T-helper 1 cell (primary cell): ENCODE data around the gene GTPBP3.

ENCODE experiments used
- DNase-seq, 5 donors: peaks; one replicate each; pipeline ENCODE4 v3.0.0-alpha.2; 2012 to 2020

Gene GTPBP3

GRCh38 chr19:17327654-17328516 is 9.5 kb upstream of the GTPBP3 start:
- peak; percentile 43 to 61 (median 56) for DNase-seq

GRCh38 chr19:17328517-17329365 is 8.6 kb upstream of the GTPBP3 start:
- DNase-seq, result peak in 2 of 5 donors; percentile 40 to 47

GRCh38 chr19:17329366-17330261 is 7.7 kb upstream of the GTPBP3 start:
- DNase-seq, result no peak

GRCh38 chr19:17330262-17331044 is 6.9 kb upstream of the GTPBP3 start:
- no peak for DNase-seq

- DNase-seq, result no peak
Observed at GRCh38 chr19:17331045-17331558, 6.3 kb upstream of the GTPBP3 start.

GRCh38 chr19:17332360-17332676 is 5.0 kb upstream of the GTPBP3 start:
- DNase-seq, result no peak

GRCh38 chr19:17332677-17333581 is 4.4 kb upstream of the GTPBP3 start:
- peak in 1 of 5 donors; percentile 68 for DNase-seq

- DNase-seq, result peak in 4 of 5 donors; percentile 47 to 89 (median 52)
Observed at GRCh38 chr19:17333611-17334413, 3.5 kb upstream of the GTPBP3 start.

- DNase-seq, result peak; percentile 86 to 95 (median 91)
Observed at GRCh38 chr19:17334414-17335409, 2.6 kb upstream of the GTPBP3 start, which contains the start of gene ANO8. ANO8 (minus strand) TSS chr19:17334855; CDS start chr19:17334670, 185 bp downstream.

DNA sequence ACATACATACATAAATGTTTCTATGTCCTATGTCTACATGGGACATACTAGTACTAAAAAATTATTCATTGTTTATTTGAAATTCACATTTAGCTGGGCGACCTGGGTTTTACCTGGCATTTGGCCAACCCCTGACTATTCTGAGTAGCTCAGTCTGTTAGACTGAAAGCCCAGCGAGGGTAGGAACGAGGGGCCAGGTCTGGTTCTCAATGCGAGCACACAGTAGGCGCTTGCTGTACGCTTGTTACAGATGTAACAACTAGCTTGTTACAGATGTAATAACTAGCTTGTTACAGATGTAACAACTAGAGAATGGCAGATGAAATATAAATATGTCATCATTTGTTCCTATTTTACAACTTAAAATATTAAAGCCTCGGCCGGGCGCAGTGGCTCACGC is 1.8 kb upstream of the GTPBP3 start:
- no peak for DNase-seq

- peak in 1 of 5 donors; percentile 46 for DNase-seq
Observed at GRCh38 chr19:17337675-17338432, 501 bp downstream of the GTPBP3 start.

DNA sequence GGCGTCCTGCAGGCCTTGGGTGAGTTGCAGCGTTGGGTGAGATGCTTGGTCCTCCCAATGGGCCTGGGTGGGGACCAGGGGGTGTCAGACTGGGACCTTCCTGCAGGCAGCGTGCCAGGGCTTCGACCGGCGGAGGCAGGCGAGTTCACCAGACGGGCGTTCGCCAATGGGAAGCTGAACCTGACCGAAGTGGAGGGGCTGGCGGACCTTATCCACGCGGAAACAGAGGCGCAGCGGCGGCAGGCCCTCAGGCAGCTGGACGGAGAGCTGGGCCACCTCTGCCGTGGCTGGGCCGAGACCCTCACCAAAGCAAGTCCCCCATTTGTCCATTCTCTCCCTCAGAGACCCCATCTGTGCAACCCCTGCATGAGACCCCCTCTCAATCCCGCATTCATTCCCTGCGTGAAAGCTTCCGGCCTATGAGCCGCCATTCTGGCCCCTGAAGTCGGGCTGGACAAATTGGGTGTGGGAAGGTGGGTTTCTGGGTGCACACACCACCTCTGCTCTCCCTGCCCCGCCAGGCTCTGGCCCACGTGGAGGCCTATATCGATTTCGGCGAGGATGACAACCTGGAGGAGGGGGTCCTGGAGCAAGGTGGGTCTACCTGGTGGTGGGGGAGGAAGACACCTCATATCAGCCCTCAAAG is 1.2 kb downstream of the GTPBP3 start:
- DNase-seq, result no peak

- no peak for DNase-seq
Observed at GRCh38 chr19:17339088-17339741, 1.9 kb downstream of the GTPBP3 start.

GRCh38 chr19:17340302-17340870 is 3.0 kb downstream of the GTPBP3 start:
- no peak for DNase-seq

DNA sequence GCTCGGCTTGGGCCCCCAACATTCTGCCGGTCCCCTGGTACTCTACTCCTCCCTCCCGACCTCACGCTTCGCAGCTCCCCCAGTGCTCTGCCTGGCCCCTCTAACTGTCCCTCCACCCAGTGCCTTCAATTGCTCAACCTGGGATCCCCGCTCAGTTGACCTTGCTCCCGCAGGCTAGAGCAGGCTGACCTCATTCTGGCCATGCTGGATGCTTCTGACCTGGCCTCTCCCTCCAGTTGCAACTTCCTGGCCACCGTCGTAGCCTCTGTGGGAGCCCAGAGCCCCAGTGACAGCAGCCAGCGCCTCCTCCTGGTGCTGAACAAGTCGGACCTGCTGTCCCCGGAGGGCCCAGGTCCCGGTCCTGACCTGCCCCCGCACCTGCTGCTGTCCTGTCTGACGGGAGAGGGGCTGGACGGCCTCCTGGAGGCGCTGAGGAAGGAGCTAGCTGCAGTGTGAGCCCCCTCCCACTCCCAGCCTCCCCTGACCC is 3.6 kb downstream of the GTPBP3 start:
- DNase-seq, result no peak

DNA sequence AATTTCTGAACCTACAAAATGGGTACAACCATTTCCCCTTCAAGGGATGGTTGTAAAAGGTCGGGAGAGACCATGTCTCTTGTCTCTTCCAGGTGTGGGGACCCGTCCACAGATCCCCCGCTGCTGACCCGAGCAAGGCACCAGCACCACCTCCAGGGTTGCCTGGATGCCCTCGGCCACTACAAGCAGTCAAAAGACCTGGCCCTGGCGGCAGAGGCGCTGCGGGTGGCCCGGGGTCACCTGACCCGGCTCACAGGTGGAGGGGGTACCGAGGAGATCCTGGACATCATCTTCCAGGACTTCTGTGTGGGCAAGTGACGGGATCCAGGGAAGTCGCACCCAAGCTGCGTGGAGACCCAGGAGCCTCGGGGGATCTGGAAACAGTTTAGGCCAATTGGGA is 4.0 kb downstream of the GTPBP3 start:
- no peak for DNase-seq
